Motor neuron (in vitro differentiated cells): Measurements from ENCODE around the gene MT4. TPM values are rescaled to one million over a fixed set of nuclear protein-coding genes. Genes with fewer than 3 reads are reported as not detected.

Source experiments
- ATAC-seq, 8 experiments: fragments of 200-7000 bp; cut with Tn5 transposase; replicated peaks in 6 of 8; 2 replicates each; pipeline ENCODE4 v1.8.0; 2021; ENCODE audit warnings: mild to moderate bottlenecking in 8 of 8, moderate library complexity in 8 of 8
- H3K27ac ChIP-seq, 2 donors: fragments of 250-450 bp; sonication (Bioruptor Pico); 2 replicates each; pipeline ENCODE4 v1.9.0; 2021; ENCODE audit warnings: antibody characterized with exemption in 2 of 2, mild to moderate bottlenecking in 2 of 2, moderate library complexity in 1 of 2
- H3K4me1 ChIP-seq, 2 donors: fragments of 250-450 bp; sonication (Bioruptor Pico); replicated peaks in 1 of 2; 2 replicates each; pipeline ENCODE4 v1.6.1; 2021; ENCODE audit warnings: antibody characterized with exemption in 2 of 2, mild to moderate bottlenecking in 2 of 2, moderate library complexity in 1 of 2
- H3K4me3 ChIP-seq, 5 donors: fragments of 250-450 bp; sonication (Bioruptor Pico); 2 replicates each; pipeline ENCODE4 v1.9.0; 2021; ENCODE audit warnings: antibody characterized with exemption in 5 of 5, mild to moderate bottlenecking in 5 of 5, moderate library complexity in 4 of 5
- WGBS, 10 experiments: fragments of 450-650 bp; shearing (Covaris generic); methylation state at CpG; one replicate each; pipeline ENCODE4 v1.0.0; 2022; 5-methylcytosine and 5-hydroxymethylcytosine counted together
- in situ Hi-C, 9 experiments: fragments of 400-800 bp; cut with MboI; loops; one replicate each; pipeline ENCODE4 v1.15.0; 2021; ENCODE audit warnings: low sequenced_read_pairs in 9 of 9, low pct_unique_long_range_greater_than_20kb in 2 of 9; ENCODE audit not compliant: unreplicated experiment in 9 of 9
- total RNA-seq, 8 experiments: library from RNA; unstranded; fragments of 300-600 nt; gene quantifications; 2 replicates each; pipeline versions ENCODE4 v1.2.3 to v1.2.4, GENCODE V29; 2022

Gene MT4
- total RNA-seq: not detected

DNA sequence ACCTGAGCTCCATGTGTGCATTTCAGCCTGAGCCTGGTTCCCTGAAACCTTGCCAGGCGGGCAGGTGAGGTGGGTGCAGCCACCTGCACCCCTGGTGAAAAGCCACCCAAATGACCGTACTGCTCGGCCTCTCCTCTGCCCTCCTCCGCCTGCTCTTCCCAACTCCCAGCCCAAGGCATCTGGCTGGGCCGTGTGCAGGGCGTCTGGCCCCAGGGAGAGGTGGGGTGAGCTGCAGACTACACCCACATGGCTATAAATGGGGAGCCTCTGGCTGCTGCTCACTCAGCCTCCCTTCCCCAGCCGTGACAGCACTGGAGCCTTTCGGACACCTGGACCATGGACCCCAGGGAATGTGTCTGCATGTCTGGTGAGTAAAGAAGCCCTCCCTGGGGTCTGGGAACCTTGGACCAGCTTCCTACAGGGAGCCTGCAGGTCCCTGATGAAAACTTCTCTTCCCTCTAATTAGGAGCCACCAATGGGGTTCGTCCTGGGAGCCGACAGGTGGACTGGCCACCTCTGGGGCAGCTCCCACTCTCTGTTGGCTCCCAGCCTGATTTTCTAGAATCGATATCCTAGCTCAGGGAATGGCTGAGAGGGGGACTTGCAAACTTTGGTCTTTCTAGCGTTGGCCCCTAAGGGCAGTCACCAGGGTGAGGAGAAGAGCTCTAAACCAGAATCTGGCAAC lies at the start of gene MT4:
Gene MT4, plus strand, starts transcription at position 281 of the 685 bp plus-strand sequence. Its CDS starts 56 bp downstream, at position 337.
- 50 to 70% (median 61%) methylated on average over 2 to 5 of the region's 12 CpGs; no CpG with 5 or more reads in 6 of the 10 experiments for WGBS, 10 experiments
- no peaks in the 10 kb centered on the region for H3K4me1 ChIP-seq
- peak in 2 of 8 experiments; percentile 78 to 96 for ATAC-seq
- in situ Hi-C loops: no loop called here
- H3K4me3 ChIP-seq: no peak within 1 kb of the TSS
- H3K27ac ChIP-seq: no peak within 1 kb of the TSS

DNA sequence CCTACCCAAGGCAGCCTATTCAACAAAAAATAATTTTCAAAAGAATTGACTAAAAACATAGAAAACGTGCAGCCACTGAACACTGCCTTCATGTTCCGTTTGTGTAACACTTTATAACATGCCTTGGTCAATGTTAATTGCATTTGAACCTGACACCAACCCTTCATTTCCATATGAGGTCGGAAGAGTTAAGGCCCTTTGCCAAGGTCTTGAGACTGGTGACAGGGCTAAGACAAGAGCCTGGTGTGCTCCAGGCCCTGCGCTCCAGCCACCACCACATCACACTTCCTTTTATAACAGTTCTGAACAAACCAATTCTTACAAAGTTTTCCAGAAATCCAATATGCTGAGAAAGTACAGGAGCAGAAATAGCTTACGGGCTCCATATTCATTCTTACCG lies 49.2 kb upstream of the MT4 start:
- WGBS, 10 experiments: 30 to 100% (median 59%) methylated on average over 2 to 6 of the region's 6 CpGs; no CpG with 5 or more reads in 1 of the 10 experiments
- Histone ChIP-seq H3K27ac (no peak overlapping the region), H3K4me3 (no peak overlapping the region), H3K4me1 (peaks cover 9 to 10% of the 10 kb centered on the region in 2 donors)
- in situ Hi-C loops: no loop called here
- ATAC-seq: peak in 2 of 8 experiments; percentile 2 to 6

DNA sequence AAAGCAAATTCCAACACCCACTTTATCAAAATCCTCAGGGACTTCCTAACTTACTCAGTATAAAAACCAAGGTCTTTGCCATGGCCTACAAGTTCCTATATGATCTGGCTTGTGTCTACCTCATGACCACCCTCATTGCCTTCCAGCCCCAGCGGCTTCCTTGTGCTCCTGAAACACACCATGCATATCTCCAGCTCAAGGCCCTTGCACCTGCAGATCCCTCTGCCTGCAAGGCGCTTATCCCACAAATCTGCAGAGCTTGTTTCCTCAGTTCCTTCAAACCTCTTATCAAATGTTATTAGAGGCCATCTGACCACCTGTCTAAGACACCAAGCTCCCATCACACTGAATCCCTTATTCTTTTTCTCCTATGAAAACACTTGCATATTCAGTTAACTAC lies 47.7 kb upstream of the MT4 start:
- WGBS, 10 experiments: 86 to 100% (median 100%) methylated on average over 1 to 2 of the region's 2 CpGs; no CpG with 5 or more reads in 5 of the 10 experiments
- no peak for ATAC-seq
- in situ Hi-C loops: no loop called here
- Histone ChIP-seq H3K4me1 (peaks cover 10% of the 10 kb centered on the region in 2 donors), H3K27ac (no peak overlapping the region), H3K4me3 (no peak overlapping the region)

DNA sequence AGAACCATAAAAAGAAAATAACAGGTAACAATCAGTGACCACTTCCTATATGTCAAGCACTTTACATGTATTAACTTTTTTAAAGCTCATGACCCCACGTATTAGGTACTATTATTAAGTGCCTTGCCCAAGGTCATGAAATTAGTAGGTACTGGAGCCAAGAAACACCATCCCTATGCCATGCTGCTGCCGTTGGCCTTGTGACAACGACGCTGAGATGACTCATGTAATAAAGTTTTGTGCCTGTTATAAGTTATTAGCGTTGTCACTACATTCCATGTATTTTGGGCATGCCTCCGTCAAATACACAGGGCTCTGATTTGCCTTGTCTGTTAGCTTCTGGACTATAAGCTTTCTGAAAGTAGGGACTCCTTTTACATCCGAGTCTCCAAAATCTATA lies 46.4 kb upstream of the MT4 start:
- Histone ChIP-seq H3K27ac (no peak overlapping the region), H3K4me3 (no peak overlapping the region), H3K4me1 (peaks cover 10% of the 10 kb centered on the region in 2 donors)
- in situ Hi-C loops: no loop called here
- ATAC-seq: no peak
- 40 to 100% (median 90%) methylated on average over 1 to 6 of the region's 7 CpGs for WGBS, 10 experiments

DNA sequence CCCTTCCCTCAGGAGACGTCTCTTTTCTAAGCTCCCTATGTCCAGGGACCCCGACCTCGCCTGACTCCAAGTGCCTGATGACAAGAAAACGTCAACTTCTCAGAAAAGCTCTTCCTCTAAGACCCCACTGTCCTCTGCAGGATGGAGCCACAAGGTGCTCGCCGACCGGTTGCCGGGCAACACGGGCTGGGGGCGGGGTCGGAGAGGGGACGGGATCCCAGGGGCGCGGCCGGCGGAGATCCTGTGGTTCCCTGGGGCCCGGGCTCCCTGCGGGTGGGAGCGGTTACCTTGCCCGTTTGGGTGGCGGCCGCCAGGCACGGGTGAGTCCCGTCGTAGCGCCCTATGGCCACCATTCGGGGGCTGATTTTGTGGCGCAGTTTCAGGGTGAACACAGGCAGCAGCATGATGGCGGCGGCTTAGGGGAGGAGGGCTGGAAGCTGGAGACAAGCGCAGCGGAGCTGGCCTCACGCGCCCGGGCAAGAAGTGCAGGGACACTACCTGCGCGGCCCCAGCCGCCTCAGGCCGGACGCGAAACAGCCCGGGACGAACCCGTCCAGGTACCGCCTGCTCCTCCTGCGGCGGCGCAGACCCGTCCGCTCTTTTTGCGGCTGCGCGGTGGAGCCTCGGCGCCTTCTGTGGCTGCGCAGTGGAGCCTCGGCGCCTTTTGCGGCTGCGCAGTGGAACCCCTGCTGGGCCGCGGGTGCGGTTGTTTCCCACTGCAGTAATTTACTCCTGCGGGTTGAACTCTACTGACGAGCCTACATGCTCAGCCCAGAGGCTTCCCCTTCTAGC lies 45.2 kb upstream of the MT4 start, which contains the start of gene BBS2:
Gene BBS2, minus strand, starts transcription at position 566 of the 792 bp plus-strand sequence. Its CDS starts 162 bp downstream, at position 404.
- Histone ChIP-seq H3K4me3 (peak within 1 kb of the TSS; percentile 72 to 96 (median 92)), H3K4me1 (peaks cover 10% of the 10 kb centered on the region in 2 donors), H3K27ac (peak within 1 kb of the TSS; percentile 84 to 88)
- WGBS, 10 experiments: 0 to 20% (median 0%) methylated on average over 1 to 5 of the region's 65 CpGs; no CpG with 5 or more reads in 1 of the 10 experiments
- peak; percentile 90 to 97 (median 94) for ATAC-seq
- in situ Hi-C loops: no loop called here

DNA sequence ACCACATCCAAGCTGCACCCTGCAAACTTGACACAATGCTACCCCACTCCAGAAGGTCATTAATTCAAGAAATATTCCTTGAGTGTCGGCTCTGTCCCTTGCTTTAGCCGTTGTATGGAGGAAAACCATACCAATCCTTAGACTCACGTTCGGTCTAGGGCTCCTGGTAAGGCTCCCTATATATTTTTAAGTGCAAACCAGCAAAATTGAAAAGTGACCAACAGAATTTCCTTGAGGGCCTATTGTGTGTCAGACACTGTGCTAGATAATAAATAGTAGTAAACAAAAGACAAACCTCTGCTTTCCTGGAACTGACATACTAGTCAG lies 44.7 kb upstream of the MT4 start:
- WGBS, 10 experiments: 20 to 40% (median 28%) methylated on average over 1 to 4 of the region's 4 CpGs; no CpG with 5 or more reads in 4 of the 10 experiments
- H3K27ac ChIP-seq: peak overlapping the region; percentile 57 to 88
- H3K4me1 ChIP-seq: peaks cover 10% of the 10 kb centered on the region in 2 donors
- H3K4me3 ChIP-seq: peak overlapping the region; percentile 72 to 96 (median 92)
- in situ Hi-C loops: no loop called here
- no peak for ATAC-seq

DNA sequence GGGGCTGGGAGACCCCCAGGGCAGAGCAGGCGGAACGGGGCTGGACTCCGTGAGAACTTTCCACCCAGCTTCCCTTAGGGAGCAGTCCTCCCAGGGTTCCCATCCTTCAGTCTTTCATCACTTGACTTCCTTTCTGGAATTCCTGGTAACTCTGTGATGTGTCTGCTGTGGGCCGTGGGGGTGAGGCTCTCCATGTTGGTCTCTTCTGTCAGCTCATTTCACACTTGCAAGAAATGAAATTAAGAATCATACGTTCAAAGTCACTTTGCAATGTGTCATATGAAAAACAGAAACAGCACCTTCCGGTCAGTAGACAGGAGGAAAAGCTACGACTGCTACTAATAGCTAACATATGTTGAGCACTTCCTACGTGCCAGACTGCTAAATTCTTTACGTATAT lies 39.6 kb upstream of the MT4 start:
- H3K4me1 ChIP-seq: peaks cover 4 to 5% of the 10 kb centered on the region in 2 donors
- peak in 2 of 8 experiments; percentile 36 to 70 for ATAC-seq
- H3K27ac ChIP-seq: no peak overlapping the region
- in situ Hi-C loops: no loop called here
- 0 to 87% (median 46%) methylated on average over 1 to 9 of the region's 9 CpGs; no CpG with 5 or more reads in 4 of the 10 experiments for WGBS, 10 experiments
- no peak overlapping the region for H3K4me3 ChIP-seq

DNA sequence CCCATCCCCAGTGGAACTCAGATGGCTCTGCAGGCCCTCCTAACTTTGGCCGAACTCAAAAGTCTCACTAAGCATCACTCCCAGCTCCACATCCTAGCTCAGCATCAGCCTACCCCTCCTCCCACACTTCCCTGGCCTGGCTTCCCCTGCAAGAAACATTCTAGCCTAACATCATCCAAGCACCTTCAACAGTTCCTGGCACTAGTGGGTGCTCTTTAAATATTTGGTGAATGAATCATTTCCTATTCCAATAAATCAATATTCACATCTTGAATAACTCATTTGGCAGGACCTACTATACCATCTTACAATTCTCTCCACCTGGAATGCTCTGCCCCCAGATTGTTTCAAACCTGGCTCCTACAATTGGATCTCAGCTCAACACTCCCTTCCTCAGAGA lies 34.0 kb upstream of the MT4 start:
- Histone ChIP-seq H3K4me1 (no peaks in the 10 kb centered on the region), H3K27ac (no peak overlapping the region), H3K4me3 (no peak overlapping the region)
- WGBS, 10 experiments: 83 to 100% (median 100%) methylated on average over 1 of the region's 1 CpG; no CpG with 5 or more reads in 5 of the 10 experiments
- no peak for ATAC-seq
- in situ Hi-C loops: no loop called here

DNA sequence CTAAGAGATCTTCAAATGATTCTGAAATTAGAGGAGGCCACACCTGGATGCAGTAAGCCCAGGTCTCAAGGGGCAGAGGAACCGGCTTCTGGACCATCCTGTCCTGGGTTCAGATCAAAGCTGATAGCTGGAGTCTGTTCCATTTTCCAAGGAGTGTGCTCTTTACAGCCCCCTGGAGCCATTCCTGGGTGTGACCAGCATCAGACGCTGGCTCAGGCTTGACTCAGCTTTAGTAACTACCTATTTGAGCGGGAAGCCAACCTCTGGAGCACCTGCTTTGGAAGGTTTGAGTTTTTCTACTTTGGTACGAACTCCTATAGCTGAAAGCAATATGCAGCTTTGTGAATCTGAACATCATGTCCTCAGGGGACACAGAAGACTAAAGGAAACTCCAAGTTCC lies 32.2 kb upstream of the MT4 start:
- H3K27ac ChIP-seq: no peak overlapping the region
- H3K4me3 ChIP-seq: no peak overlapping the region
- 40 to 100% (median 58%) methylated on average over 1 to 4 of the region's 4 CpGs; no CpG with 5 or more reads in 3 of the 10 experiments for WGBS, 10 experiments
- in situ Hi-C loops: no loop called here
- H3K4me1 ChIP-seq: no peaks in the 10 kb centered on the region
- ATAC-seq: no peak

DNA sequence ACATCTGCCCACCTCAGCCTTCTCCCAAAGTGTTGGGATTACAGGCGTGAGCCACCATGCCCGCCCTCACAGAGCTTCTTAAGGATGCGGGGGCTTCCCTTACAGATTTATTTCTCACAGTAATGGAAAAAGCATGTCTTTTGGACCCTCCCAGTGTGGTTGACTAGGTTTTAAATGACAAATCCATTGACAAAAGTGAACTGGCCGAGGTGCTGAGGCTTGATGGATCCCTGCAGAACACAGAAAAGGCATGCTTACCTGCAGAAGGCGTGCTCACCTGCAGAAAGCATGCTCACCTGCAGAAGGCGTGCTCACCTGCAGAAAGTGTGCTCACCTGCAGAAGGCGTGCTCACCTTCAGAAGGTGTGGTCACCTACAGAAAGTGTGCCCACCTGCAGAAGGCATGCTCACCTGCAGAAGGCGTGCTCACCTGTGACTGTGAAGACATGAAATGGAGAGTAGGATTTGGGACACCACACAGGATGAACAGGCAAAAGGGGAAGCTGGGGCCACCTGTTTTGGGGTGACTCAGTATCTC lies 30.0 kb upstream of the MT4 start:
- Histone ChIP-seq H3K27ac (no peak overlapping the region), H3K4me3 (no peak overlapping the region), H3K4me1 (no peaks in the 10 kb centered on the region)
- WGBS, 10 experiments: 10 to 88% (median 63%) methylated on average over 2 to 8 of the region's 8 CpGs; no CpG with 5 or more reads in 3 of the 10 experiments
- in situ Hi-C loops: no loop called here
- no peak for ATAC-seq

DNA sequence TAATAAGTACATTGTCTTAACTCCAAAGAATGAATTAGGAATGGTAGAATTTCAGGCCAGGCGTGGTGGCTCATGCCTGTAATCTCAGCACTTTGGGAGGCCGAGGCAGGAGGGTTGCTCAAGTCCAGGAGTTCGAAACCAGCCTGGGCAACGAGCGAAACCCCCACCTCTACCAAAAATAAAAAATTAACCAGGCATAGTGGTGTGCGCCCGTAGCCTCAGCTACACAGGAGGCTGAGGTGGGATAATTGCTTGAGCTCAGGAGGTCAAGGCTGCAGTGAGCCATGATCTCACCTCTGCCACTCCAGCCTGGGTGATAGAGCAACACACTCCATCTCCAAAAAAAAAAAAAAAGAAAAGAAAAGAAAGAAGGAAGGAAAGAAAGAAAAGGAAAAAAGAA lies 26.5 kb upstream of the MT4 start:
- Histone ChIP-seq H3K27ac (no peak overlapping the region), H3K4me3 (no peak overlapping the region), H3K4me1 (no peaks in the 10 kb centered on the region)
- WGBS, 10 experiments: 40 to 93% (median 81%) methylated on average over 1 to 6 of the region's 7 CpGs; no CpG with 5 or more reads in 1 of the 10 experiments
- in situ Hi-C loops: no loop called here
- ATAC-seq: no peak

DNA sequence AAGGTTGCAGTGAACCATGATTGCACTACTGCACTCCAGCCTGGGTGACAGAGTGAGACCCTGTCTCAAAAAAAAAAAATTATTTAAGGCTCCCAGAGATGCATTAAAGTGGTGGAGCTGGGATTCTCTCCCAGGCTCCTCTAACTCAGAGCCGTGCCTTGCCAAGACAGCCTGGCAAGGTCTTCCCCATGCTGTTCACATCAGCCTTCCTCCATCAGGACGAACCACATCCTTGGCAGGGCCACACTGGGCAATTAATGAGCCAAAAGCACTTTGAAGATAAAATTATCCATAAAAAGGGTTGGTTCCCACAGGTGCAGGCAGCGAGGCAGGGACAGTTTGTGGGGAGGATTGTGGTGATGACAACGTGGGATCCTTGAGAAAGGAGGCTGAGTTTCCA lies 25.2 kb upstream of the MT4 start:
- H3K27ac ChIP-seq: no peak overlapping the region
- WGBS, 10 experiments: 0 to 92% (median 80%) methylated on average over 1 to 3 of the region's 4 CpGs; no CpG with 5 or more reads in 3 of the 10 experiments
- no peak for ATAC-seq
- no peaks in the 10 kb centered on the region for H3K4me1 ChIP-seq
- H3K4me3 ChIP-seq: no peak overlapping the region
- in situ Hi-C loops: no loop called here

DNA sequence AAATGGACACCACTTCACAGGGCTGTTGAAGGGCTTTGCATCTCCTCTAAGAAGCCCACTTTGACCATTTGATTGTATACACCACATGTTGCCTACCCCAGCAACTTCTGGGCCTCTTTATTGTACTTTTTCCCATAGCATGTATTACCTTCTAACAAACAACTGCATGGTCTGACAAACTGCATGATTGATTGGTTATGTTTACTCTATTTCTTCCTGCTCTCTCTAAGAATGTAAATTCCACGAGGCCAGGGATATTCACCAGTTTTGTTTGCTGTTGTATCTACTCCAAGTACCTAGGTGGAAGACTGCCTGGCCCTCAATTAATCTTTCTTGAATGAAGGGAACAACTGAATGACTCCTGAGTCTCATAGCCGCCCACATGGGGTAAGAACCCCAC lies 22.8 kb upstream of the MT4 start:
- in situ Hi-C loops: no loop called here

More for the DNA sequence above, 22.8 kb upstream of the MT4 start:
- no peak overlapping the region for H3K4me3 ChIP-seq
- no peak overlapping the region for H3K27ac ChIP-seq
- peaks cover 0 to 2% of the 10 kb centered on the region in 2 donors for H3K4me1 ChIP-seq
- WGBS, 10 experiments: 0 to 86% (median 21%) methylated on average over 1 to 2 of the region's 2 CpGs; no CpG with 5 or more reads in 3 of the 10 experiments
- ATAC-seq: no peak
